ENCODE results near the gene PCNT.

GRCh38 chr21:46308431-46308830 lies 15.5 kb upstream of the PCNT start:
- TF ChIP-seq, protein P1, sequence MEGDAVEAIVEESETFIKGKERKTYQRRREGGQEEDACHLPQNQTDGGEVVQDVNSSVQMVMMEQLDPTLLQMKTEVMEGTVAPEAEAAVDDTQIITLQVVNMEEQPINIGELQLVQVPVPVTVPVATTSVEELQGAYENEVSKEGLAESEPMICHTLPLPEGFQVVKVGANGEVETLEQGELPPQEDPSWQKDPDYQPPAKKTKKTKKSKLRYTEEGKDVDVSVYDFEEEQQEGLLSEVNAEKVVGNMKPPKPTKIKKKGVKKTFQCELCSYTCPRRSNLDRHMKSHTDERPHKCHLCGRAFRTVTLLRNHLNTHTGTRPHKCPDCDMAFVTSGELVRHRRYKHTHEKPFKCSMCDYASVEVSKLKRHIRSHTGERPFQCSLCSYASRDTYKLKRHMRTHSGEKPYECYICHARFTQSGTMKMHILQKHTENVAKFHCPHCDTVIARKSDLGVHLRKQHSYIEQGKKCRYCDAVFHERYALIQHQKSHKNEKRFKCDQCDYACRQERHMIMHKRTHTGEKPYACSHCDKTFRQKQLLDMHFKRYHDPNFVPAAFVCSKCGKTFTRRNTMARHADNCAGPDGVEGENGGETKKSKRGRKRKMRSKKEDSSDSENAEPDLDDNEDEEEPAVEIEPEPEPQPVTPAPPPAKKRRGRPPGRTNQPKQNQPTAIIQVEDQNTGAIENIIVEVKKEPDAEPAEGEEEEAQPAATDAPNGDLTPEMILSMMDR (IDR thresholded peaks at IDR 0.05): no peak
- no peak for TF ChIP-seq POLR2AphosphoS5 (IDR thresholded peaks at IDR 0.05)

All from breast epithelium (tissue), 3 donors.